HUES6 (cell line): ENCODE measurements around the gene SMIM44.
"Not testable (repeated sequence)": the region's sequence is repeated elsewhere in the genome, so short reads cannot be mapped to it uniquely, and the experiment has no call there.

Experiments used
- H3K27ac ChIP-seq: 2 replicates; pipeline ENCODE4 v1.7.0; 2013; ENCODE audit warnings: low read depth, mild to moderate bottlenecking, low read length, inconsistent platforms
- H3K27me3 ChIP-seq: 2 replicates; pipeline ENCODE4 v1.6.1; 2013; ENCODE audit warnings: low read length; ENCODE audit not compliant: control insufficient read depth, insufficient read depth
- H3K36me3 ChIP-seq: 2 replicates; pipeline ENCODE4 v1.6.1; 2013; ENCODE audit warnings: low read length; ENCODE audit not compliant: control insufficient read depth, insufficient read depth
- H3K4me1 ChIP-seq: 2 replicates; pipeline ENCODE4 v1.6.1; 2013; ENCODE audit warnings: low read length; ENCODE audit not compliant: control insufficient read depth, insufficient read depth
- H3K4me3 ChIP-seq: 2 replicates; pipeline ENCODE4 v1.5.1; 2013; ENCODE audit warnings: low read depth, low read length
- H3K9ac ChIP-seq: one replicate; pipeline ENCODE4 v1.6.1; 2013; ENCODE audit warnings: mild to moderate bottlenecking, low read length
- H3K9me3 ChIP-seq: 2 replicates; pipeline ENCODE4 v1.6.1; 2013; ENCODE audit warnings: low read depth, low read length; ENCODE audit not compliant: control insufficient read depth, insufficient read depth

Gene SMIM44

GRCh38 chr19:3453840-3454239 lies 29.4 kb downstream of the SMIM44 start:
- H3K4me1 ChIP-seq = peaks cover 20% of the 10 kb centered on the region
- no peak overlapping the region for H3K4me3 ChIP-seq
- H3K9me3 ChIP-seq = no peaks in the 10 kb centered on the region
- H3K9ac ChIP-seq = no peak overlapping the region
- H3K27me3 ChIP-seq = peaks cover 14% of the 10 kb centered on the region
- H3K27ac ChIP-seq = no peak overlapping the region
- no peaks in the 10 kb centered on the region for H3K36me3 ChIP-seq

- H3K27ac ChIP-seq, H3K9me3 ChIP-seq, H3K4me3 ChIP-seq, H3K27me3 ChIP-seq, H3K9ac ChIP-seq, H3K36me3 ChIP-seq: not testable (repeated sequence)
- peaks cover 10% of the 10 kb centered on the region for H3K4me1 ChIP-seq
Measured at GRCh38 chr19:3452942-3453214, 30.4 kb downstream of the SMIM44 start.

- Histone ChIP-seq H3K9me3 (no peaks in the 10 kb centered on the region), H3K9ac (no peak overlapping the region), H3K27ac (no peak overlapping the region), H3K4me1 (peaks cover 5% of the 10 kb centered on the region; the same call in 1 of the 2 replicates), H3K36me3 (no peaks in the 10 kb centered on the region), H3K4me3 (no peak overlapping the region), H3K27me3 (peaks cover under 1% of the 10 kb centered on the region)
Measured at GRCh38 chr19:3452171-3452941, 30.9 kb downstream of the SMIM44 start.

GRCh38 chr19:3451451-3451866 lies 31.8 kb downstream of the SMIM44 start:
- no peaks in the 10 kb centered on the region for H3K9me3 ChIP-seq
- no peaks in the 10 kb centered on the region for H3K36me3 ChIP-seq
- no peaks in the 10 kb centered on the region for H3K4me1 ChIP-seq
- H3K9ac ChIP-seq = no peak overlapping the region
- H3K27ac ChIP-seq = no peak overlapping the region
- no peaks in the 10 kb centered on the region; the same call in 1 of the 2 replicates for H3K27me3 ChIP-seq
- no peak overlapping the region for H3K4me3 ChIP-seq

GRCh38 chr19:3450796-3451411 lies 32.3 kb downstream of the SMIM44 start:
- Histone ChIP-seq H3K27ac (no peak overlapping the region), H3K9ac (no peak overlapping the region), H3K27me3 (no peaks in the 10 kb centered on the region; the same call in 1 of the 2 replicates), H3K36me3 (no peaks in the 10 kb centered on the region), H3K4me3 (no peak overlapping the region), H3K4me1 (no peaks in the 10 kb centered on the region), H3K9me3 (no peaks in the 10 kb centered on the region)

GRCh38 chr19:3448616-3449334 lies 34.5 kb downstream of the SMIM44 start:
- H3K27ac ChIP-seq = no peak overlapping the region
- H3K27me3 ChIP-seq = no peaks in the 10 kb centered on the region; the same call in 1 of the 2 replicates
- peaks cover 12% of the 10 kb centered on the region for H3K4me1 ChIP-seq
- no peaks in the 10 kb centered on the region for H3K36me3 ChIP-seq
- H3K9ac ChIP-seq = no peak overlapping the region
- H3K9me3 ChIP-seq = no peaks in the 10 kb centered on the region
- no peak overlapping the region for H3K4me3 ChIP-seq

- H3K9me3 ChIP-seq, H3K27me3 ChIP-seq, H3K36me3 ChIP-seq, H3K4me3 ChIP-seq, H3K27ac ChIP-seq, H3K9ac ChIP-seq: not testable (repeated sequence)
- H3K4me1 ChIP-seq = peaks cover 18% of the 10 kb centered on the region
Measured at GRCh38 chr19:3446657-3447056, 36.6 kb downstream of the SMIM44 start.

- H3K9me3 ChIP-seq = no peaks in the 10 kb centered on the region
- H3K27me3 ChIP-seq = no peaks in the 10 kb centered on the region; the same call in 1 of the 2 replicates
- peaks cover 18% of the 10 kb centered on the region for H3K4me1 ChIP-seq
- H3K36me3 ChIP-seq = no peaks in the 10 kb centered on the region
- peak overlapping the region; percentile 44 for H3K4me3 ChIP-seq
- H3K9ac ChIP-seq = no peak overlapping the region
- H3K27ac ChIP-seq = no peak overlapping the region
Measured at GRCh38 chr19:3444695-3445234, 38.5 kb downstream of the SMIM44 start.

- H3K9ac ChIP-seq = peak overlapping the region; percentile 51
- peak overlapping the region; percentile 44 for H3K4me3 ChIP-seq
- H3K27me3 ChIP-seq = no peaks in the 10 kb centered on the region; the same call in 1 of the 2 replicates
- no peaks in the 10 kb centered on the region for H3K36me3 ChIP-seq
- H3K27ac ChIP-seq = peak overlapping the region; percentile 39; the same call in 1 of the 2 replicates
- H3K4me1 ChIP-seq = peaks cover 18% of the 10 kb centered on the region
- no peaks in the 10 kb centered on the region for H3K9me3 ChIP-seq
Measured at GRCh38 chr19:3443840-3444694, 39.2 kb downstream of the SMIM44 start.

GRCh38 chr19:3442487-3443071 lies 40.7 kb downstream of the SMIM44 start:
- Histone ChIP-seq H3K9me3 (no peaks in the 10 kb centered on the region), H3K27me3 (no peaks in the 10 kb centered on the region; the same call in 1 of the 2 replicates), H3K36me3 (no peaks in the 10 kb centered on the region), H3K27ac (no peak overlapping the region), H3K4me1 (peaks cover 18% of the 10 kb centered on the region), H3K9ac (no peak overlapping the region), H3K4me3 (no peak overlapping the region)
